DLD1 (cell line): ENCODE measurements around the gene ZNF646.

Experiments used
- in situ Hi-C: cut with HindIII; loops from 2 replicates; pipeline ENCODE4 v1.10.0; 2017; ENCODE audit warnings: low sequenced_read_pairs

Gene ZNF646

DNA sequence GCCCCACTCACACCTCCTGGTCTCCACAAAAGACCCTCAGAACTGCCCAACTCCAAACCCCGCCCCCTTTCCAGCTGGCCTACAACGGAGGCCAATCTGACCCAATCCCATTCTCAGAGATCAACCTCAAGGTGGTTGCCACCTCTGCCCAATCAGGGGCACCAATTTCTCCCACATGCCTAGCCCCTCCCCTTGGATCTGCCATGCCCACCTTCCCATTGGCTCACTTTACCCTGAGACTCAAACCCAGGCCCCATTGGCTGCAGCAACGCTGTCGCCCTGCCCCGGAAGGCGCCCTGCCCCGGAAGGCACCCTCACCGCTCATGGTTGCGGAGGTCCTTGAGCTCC, 10.8 kb upstream of the ZNF646 start:
- in situ Hi-C loops = no loop called here

DNA sequence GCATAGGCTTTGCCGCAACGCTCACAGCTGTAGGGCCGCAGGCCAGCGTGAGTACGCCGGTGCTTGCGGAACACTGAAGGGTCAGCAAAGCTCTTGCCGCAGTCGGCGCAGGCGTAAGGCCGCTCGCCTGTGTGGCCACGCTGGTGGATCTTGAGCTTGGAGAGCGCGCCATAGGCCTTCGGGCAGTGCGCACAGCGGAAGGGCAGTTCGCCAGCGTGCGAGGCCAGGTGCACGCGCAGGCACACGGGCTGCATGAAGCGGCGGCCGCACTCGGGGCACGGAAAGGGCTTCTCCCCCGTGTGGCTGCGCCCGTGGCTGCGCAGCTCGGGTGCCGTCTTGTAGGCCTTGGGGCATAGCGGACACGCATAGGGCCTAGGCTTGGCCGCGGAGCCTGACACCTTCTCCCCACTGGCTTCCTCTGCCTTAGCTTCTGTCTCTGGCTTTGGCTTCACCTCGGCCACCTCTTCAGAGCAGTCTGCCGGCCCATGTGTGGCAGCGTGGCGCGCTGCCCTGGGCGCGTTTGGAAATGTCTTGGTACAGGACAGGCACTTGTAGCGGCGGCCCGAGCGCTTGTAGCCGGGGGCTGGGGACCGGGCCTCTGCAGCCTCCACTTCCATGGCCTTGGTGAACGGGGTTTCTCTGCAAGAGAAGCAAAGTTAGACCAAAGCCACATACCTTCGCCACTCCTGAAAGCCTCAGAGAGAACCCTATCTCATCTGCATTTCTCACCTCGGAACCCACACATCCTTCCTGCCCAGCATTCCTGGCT, 10.2 kb upstream of the ZNF646 start:
- in situ Hi-C loops = no loop called here

DNA sequence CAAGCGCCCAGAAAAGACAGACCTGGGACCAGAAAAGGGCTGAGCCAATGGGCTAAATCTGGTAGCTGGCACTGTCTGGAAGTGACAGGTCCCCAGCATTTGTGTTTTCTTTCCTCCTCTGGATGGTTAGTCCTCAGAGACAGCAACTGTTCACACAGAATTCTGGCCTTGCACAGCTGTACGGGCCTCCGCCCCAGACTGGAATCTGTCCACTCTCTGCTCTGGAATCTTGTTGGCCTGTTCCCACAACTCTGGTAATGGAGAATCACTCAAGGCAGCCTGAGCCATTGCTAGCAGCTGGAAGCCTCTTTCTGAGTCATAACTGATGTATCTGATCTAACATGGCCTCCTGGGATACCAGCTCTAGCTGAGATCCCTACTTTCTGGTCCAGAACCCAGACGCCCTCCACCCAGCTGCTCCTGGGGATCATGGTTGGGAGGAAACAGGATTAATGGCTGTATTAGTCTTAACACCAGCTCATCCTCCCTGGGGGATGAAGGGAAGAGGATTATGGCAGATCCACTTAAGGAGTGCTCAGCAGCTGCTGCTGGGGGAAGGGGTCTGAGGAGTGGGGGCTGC, 9.2 kb upstream of the ZNF646 start:
- in situ Hi-C loops = no loop called here

DNA sequence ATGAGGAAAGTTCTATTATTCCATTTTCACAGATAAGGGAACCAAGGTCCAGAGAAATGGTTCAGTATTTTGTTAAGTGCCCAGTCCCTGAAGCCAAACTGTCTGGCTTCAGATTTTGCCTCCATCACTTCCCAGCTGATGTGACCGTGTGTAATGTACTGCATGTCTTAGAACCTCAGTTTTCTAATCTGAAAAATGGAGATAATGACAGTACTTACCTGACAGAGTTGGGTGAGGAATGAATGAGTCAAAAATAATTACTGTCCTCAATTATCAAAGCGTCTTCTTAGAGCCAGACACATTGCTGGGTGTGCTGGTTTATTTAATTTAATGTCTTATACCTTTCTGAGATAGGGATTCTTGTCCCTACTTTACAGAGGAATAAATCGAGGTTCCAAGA, 6.9 kb upstream of the ZNF646 start:
- in situ Hi-C loops = no loop called here

DNA sequence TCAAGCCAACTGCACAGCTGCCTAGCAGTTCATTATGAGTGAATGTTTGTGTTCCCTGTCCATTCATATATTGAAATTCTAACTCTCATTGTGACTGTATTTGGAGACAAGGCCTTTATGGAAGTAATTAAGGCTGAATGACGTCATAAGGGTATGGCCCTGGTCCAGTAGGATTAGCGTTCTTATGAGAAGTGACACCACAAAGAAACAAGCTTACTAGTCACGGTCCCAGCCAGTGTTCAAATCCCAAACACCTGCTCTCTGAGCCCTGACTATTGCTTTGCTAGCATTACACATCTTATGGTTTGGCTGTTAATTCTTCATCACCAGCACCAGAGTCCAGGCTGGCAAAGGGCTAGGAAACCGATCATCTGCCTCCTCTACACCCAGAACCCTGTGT, 2.4 kb upstream of the ZNF646 start:
- in situ Hi-C loops = no loop called here

DNA sequence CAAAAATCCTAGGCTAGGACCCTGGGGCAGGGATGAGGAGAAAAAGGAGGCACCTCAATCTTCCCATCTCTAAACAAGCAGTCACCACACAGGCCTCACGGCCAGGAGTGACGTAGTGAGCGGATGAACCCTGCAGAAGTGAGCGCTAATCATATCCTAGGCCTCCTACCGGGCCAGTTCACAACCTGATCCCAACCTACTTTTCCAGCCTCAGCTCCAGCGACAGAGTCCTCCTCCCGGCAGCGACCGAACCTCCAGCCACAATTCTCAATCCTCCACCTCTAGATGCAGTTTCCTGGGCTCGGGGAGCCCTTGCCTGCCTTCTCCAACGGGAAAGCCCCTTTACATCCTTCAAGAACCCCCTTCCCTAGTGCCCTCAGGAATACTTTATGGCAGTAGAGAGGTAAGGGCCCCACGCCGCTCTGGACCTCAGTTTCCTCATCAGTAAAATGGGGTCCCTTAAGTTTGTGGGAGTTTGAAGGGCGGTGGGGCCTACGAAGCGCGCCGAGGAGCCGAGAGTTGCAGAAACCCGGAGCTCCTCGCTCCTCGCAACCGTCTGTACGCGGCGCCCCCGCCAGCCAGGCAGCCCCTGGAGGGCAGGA, 1.6 kb upstream of the ZNF646 start:
- in situ Hi-C loops = no loop called here

DNA sequence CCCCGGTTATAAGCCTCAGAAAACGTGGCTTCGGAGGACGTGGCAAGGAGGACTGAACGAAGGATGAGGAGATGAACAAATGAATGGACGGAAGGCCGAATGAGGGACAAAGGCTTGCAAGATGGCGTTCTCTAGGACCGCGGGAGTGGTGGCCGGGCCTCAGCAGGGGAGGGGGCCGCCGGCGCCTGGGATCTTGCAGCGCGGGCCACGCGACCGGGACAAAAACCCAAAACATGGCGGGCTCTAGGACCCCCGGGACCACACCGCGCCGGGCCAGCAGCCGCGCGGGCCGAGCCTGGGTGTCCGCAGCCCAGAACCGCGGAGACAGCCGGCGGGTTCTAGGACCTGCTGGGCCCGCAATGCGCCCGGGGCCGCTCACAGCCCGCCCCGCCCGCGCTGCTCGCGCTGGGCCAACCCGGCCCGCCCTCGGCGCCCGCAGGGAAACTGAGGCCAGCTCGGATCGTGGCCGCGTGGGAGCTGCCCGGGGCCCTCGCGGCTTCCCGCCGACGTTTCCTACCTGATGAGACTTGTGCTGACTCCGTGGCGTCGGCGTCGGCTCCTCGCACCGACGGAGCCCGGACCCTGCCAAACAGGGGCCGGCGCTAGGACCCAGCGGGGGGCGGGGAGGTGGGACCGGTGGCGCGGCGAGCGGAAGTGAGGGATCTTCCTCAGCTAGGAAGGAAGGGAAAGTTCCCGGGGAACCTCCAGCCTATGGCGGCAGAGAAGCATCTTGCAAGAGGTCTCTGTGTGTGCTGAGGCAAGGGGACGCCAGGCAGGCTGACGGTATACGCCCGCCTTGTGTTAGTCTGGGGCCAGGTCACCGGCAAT, 866 bp upstream of the ZNF646 start:
- in situ Hi-C loops = no loop called here

DNA sequence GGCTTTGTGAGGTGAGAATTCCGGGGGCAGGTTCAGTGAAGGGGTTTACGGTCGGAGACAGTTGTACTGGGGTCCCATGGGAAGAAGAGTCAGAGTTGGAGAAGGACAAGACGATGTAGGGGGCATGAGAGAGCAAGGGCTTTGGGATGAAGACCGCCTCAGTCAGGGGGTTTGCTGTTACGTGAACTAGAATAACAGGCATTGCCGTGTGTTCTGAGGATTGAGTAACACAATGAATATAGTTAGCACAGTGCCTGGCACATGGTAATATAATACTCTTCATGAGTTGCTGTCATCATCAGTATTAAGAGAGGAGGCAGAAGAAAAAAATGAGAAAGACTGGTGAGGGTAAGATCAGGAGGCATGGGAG, 577 bp downstream of the ZNF646 start:
- in situ Hi-C loops = no loop called here

DNA sequence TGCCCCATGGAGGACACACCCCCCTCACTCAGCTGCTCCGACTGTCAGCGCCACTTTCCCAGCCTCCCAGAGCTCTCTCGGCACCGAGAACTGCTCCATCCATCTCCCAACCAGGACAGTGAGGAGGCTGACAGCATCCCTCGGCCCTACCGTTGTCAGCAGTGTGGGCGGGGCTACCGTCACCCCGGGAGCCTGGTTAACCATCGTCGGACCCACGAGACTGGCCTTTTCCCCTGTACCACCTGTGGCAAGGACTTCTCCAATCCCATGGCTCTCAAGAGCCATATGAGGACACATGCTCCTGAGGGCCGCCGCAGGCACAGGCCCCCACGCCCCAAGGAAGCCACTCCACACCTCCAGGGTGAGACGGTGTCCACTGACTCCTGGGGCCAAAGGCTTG, 2.1 kb downstream of the ZNF646 start:
- in situ Hi-C loops = no loop called here

DNA sequence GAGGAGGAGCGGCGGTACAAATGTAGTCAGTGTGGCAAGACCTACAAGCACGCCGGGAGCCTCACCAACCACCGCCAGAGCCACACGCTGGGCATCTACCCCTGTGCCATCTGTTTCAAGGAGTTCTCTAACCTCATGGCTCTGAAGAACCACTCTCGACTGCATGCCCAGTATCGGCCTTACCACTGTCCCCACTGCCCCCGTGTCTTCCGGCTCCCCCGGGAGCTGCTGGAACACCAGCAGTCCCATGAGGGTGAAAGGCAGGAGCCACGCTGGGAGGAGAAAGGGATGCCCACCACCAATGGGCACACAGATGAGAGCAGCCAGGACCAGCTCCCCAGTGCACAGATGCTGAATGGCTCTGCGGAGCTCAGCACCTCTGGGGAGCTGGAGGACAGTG, 2.8 kb downstream of the ZNF646 start:
- in situ Hi-C loops = no loop called here

DNA sequence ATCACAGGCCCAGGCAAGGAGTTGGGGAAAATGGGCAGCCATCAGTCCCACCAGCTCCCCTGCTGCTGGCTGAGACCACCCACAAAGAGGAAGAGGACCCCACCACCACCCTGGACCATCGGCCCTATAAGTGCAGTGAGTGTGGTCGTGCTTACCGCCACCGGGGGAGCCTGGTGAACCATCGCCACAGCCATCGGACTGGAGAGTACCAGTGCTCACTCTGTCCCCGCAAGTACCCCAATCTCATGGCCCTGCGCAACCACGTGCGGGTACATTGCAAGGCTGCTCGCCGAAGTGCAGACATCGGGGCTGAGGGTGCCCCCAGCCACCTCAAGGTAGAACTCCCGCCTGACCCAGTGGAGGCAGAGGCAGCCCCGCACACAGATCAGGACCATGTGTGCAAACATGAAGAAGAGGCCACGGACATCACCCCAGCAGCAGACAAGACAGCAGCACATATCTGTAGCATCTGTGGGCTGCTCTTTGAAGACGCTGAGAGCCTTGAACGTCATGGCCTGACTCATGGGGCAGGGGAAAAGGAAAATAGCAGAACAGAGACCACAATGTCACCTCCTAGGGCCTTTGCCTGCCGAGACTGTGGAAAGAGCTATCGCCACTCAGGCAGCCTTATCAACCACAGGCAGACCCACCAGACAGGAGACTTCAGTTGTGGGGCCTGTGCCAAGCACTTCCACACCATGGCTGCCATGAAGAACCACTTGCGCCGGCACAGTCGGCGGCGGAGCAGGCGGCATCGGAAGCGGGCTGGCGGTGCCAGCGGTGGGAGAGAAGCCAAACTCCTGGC, 3.6 kb downstream of the ZNF646 start:
- in situ Hi-C loops = no loop called here

DNA sequence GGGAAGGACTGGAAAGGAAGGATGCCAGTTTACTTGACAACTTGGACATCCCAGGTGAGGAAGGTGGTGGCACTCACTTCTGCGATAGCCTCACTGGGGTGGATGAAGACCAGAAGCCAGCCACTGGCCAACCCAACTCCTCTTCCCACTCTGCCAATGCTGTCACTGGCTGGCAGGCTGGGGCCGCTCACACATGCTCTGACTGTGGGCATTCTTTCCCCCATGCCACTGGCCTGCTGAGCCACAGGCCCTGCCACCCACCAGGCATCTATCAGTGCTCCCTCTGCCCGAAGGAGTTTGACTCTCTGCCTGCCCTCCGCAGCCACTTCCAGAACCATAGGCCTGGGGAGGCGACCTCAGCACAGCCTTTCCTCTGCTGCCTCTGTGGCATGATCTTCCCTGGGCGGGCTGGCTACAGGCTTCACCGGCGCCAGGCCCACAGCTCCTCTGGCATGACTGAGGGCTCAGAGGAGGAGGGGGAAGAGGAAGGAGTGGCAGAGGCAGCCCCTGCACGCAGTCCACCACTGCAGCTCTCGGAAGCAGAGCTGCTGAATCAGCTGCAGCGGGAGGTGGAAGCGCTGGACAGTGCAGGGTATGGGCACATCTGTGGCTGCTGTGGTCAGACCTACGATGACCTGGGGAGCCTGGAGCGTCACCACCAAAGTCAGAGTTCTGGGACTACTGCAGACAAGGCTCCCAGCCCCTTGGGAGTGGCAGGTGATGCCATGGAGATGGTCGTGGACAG, 4.5 kb downstream of the ZNF646 start:
- in situ Hi-C loops = no loop called here

DNA sequence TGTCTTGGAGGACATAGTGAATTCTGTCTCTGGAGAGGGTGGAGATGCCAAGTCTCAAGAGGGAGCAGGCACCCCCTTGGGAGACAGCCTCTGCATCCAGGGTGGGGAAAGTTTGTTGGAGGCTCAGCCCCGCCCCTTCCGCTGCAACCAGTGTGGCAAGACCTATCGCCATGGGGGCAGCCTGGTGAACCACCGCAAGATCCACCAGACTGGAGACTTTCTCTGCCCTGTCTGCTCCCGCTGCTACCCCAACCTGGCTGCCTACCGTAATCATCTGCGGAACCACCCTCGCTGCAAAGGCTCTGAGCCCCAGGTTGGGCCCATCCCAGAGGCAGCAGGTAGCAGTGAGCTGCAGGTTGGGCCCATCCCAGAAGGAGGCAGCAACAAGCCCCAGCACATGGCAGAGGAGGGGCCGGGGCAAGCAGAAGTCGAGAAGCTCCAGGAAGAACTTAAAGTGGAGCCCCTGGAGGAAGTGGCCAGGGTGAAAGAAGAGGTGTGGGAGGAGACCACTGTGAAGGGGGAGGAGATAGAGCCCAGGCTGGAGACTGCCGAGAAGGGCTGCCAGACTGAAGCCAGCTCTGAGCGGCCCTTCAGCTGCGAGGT, 5.2 kb downstream of the ZNF646 start:
- in situ Hi-C loops = no loop called here

DNA sequence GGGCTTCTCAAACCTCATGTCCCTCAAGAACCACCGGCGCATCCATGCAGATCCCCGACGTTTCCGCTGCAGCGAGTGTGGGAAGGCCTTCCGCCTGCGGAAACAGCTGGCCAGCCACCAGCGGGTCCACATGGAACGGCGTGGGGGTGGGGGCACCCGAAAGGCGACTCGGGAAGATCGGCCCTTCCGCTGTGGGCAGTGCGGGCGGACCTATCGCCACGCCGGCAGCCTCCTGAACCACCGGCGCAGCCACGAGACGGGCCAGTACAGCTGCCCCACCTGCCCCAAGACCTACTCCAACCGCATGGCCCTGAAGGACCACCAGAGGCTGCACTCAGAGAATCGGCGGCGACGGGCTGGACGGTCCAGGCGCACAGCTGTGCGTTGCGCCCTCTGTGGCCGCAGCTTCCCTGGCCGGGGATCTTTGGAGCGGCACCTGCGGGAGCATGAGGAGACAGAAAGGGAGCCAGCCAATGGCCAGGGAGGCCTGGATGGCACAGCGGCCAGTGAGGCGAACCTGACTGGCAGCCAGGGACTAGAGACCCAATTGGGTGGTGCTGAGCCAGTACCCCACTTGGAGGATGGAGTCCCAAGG, 5.9 kb downstream of the ZNF646 start:
- in situ Hi-C loops = no loop called here

DNA sequence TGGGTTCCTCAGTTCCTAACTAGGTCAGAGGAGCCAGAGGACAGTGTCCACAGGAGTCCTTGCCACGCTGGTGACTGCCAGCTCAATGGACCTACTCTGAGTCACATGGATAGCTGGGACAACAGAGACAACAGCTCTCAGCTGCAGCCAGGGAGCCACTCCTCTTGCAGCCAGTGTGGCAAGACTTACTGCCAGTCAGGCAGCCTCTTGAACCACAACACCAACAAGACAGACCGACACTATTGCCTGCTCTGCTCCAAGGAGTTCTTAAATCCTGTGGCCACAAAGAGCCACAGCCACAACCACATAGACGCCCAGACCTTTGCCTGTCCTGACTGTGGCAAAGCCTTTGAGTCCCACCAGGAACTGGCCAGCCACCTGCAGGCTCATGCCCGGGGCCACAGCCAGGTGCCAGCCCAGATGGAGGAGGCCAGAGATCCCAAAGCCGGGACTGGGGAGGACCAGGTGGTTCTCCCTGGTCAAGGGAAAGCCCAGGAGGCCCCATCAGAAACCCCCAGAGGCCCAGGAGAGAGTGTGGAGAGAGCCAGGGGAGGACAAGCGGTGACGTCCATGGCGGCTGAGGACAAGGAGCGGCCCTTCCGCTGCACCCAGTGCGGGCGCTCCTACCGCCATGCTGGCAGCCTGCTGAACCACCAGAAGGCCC, 6.7 kb downstream of the ZNF646 start:
- in situ Hi-C loops = no loop called here

DNA sequence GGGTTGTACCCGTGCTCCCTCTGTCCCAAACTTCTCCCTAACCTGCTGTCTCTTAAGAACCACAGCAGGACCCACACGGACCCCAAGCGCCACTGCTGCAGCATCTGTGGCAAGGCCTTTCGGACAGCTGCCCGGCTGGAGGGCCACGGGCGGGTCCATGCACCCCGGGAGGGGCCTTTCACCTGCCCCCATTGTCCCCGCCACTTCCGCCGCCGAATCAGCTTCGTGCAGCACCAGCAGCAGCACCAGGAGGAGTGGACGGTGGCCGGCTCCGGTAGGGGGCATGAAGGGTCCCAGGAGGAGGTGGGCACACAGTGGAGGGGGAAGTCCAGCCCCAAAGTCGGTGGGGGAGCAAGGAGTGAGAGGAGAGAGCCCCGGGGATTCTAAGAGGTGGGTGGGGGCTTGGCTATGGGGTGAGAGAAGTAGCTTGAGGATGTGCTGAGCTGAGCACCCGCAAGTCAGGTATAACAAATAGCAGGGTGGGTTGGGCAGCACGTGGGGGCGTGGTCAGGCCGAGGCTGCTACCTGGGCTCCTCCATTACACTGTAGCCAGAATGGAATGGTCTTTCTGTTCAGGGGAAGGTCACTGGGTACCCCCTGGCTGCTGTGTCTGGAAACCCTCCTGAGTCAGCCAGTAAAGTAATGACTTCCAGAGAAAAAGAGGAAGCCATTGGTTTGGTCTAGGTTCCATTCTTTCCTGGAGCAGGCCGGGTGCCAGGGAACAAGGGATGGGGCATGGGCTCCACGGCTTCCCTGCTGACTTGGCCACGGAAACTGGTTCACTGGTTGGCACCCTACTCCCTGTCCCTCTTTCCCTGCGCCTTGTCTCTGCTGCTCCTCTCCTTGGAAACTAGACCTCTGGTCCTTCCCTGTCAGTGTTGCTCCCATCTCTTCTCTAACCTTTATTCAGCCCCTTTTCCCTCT, 7.5 kb downstream of the ZNF646 start:
- in situ Hi-C loops = no loop called here

DNA sequence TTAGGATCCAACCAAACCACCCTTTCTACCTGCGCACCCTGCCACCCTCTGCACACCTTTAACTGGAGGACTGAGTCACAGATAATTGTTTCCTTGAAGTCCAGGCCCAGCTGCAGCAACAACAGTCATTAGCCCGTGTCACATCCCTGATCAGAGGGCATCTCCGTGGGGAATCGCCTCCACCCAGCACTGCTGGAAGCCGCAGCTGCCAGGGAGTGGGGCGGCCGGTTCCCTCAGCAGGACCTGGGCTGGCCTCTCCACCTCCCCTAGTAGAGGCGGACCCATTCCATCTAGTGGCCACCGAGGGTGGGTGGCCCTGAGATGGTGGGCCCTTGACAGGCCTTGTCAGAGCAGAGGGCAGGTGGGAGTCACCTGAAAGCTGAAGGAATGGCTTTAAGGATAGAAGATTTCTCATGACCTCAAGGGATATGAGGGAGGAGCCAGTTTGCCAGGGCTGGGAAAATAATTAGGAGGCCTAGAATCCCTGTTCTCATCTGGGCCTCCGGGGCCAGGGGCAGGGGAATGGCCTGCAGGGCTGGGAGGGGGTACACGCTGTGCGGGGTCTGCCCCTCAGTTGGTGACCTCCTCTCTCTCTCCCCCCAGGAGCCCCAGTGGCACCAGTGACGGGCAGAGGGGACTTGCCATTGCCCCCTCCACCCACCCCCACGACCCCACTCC, 8.3 kb downstream of the ZNF646 start:
- in situ Hi-C loops = no loop called here
